Osteocyte (in vitro differentiated cells): ENCODE results near the gene THRB. TPM values are rescaled to one million over a fixed set of nuclear protein-coding genes. Genes with fewer than 3 reads are reported as not detected.

Experiments used
- DNase-seq: peaks from one replicate; pipeline ENCODE4 v3.0.0; 2021; ENCODE audit warnings: mixed read lengths; ENCODE audit not compliant: unreplicated experiment; ENCODE audit errors: extremely low spot score
- H3K27ac Mint-ChIP-seq: one replicate; pipeline ENCODE4 v1.8.0; 2021; ENCODE audit warnings: mild to moderate bottlenecking, mixed read lengths; ENCODE audit not compliant: unreplicated experiment
- H3K27me3 Mint-ChIP-seq: one replicate; pipeline ENCODE4 v1.8.0; 2021; ENCODE audit warnings: mixed read lengths; ENCODE audit not compliant: unreplicated experiment
- H3K36me3 Mint-ChIP-seq: one replicate; pipeline ENCODE4 v1.8.0; 2021; ENCODE audit warnings: mixed read lengths; ENCODE audit not compliant: unreplicated experiment
- H3K4me1 Mint-ChIP-seq: one replicate; pipeline ENCODE4 v1.8.0; 2021; ENCODE audit warnings: mixed read lengths; ENCODE audit not compliant: unreplicated experiment
- H3K4me3 Mint-ChIP-seq: one replicate; pipeline ENCODE4 v1.8.0; 2021; ENCODE audit warnings: mild to moderate bottlenecking, moderate library complexity, mixed read lengths; ENCODE audit not compliant: unreplicated experiment
- H3K9me3 Mint-ChIP-seq: one replicate; pipeline ENCODE4 v1.8.0; 2021; ENCODE audit warnings: mixed read lengths; ENCODE audit not compliant: unreplicated experiment
- total RNA-seq: library from RNA; stranded (reverse); gene quantifications from 2 replicates; pipeline ENCODE4 v1.2.1, GENCODE V29; 2021
- TF ChIP-seq, protein P1 (sequence below): fragments of 200-600 bp; sonication (generic); IDR thresholded peaks from 2 replicates; pipeline ENCODE4 v1.5.0; 2021; ENCODE audit warnings: antibody characterized with exemption, mild to moderate bottlenecking, moderate library complexity

The THRB gene
- total RNA-seq, 1 donor from 2014 or later, result 4.6 TPM

DNA sequence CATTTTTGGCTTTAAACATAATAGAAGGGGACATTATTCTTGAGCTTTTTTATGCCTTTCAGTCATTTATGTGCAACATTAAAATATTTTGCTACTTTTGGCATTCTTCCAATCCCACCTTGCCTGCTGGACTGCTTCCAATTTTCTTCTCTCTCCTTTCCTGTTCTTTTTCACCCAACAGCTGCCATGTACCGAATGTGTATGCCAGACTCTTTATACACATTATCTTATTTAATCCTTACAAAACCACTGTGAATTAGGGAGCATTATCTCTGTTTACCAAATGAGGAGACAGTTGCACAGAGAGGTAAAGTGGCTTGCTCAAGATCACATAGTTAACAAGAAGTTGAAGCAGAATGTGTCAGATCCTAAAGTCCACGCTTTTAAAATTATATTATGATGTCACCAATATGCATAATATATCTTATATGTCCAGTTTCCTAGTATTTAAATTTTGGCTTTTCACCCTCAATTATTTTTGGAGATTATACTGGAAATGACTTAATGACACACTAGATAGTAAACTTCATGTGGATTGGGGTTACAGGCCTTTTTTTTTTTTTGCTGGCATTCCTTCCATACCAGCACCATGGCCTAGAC is 231.5 kb downstream of the THRB start:
- Mint-ChIP-seq H3K27ac (no peak overlapping the region), H3K27me3 (peaks cover 5% of the 10 kb centered on the region), H3K4me3 (no peak overlapping the region), H3K4me1 (no peaks in the 10 kb centered on the region), H3K36me3 (no peaks in the 10 kb centered on the region), H3K9me3 (no peaks in the 10 kb centered on the region)
- TF ChIP-seq, protein P1, sequence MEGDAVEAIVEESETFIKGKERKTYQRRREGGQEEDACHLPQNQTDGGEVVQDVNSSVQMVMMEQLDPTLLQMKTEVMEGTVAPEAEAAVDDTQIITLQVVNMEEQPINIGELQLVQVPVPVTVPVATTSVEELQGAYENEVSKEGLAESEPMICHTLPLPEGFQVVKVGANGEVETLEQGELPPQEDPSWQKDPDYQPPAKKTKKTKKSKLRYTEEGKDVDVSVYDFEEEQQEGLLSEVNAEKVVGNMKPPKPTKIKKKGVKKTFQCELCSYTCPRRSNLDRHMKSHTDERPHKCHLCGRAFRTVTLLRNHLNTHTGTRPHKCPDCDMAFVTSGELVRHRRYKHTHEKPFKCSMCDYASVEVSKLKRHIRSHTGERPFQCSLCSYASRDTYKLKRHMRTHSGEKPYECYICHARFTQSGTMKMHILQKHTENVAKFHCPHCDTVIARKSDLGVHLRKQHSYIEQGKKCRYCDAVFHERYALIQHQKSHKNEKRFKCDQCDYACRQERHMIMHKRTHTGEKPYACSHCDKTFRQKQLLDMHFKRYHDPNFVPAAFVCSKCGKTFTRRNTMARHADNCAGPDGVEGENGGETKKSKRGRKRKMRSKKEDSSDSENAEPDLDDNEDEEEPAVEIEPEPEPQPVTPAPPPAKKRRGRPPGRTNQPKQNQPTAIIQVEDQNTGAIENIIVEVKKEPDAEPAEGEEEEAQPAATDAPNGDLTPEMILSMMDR, result no peak
- no peak for DNase-seq

DNA sequence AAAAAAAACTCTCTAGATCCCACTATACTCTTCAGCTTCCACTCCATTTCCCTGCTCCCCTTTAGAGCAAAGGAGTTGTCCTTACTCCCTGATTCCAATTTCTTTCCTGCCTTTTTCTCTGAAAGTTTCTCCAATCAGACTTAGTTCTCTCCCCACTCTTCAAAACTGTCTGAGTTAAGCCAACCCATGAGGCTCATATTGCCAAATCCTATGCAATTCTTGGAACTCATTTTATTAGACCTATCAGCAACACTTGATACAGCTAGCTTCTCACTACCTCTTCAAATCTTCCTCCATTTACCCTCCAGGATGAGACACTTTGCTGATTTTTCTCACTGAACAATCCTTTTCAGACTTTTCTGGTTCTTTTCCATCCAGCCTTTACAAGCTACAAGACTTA is 233.1 kb downstream of the THRB start:
- no peak for DNase-seq
- TF ChIP-seq, protein P1, result no peak
- Mint-ChIP-seq H3K27ac (no peak overlapping the region), H3K4me1 (no peaks in the 10 kb centered on the region), H3K27me3 (peaks cover 3% of the 10 kb centered on the region), H3K9me3 (no peaks in the 10 kb centered on the region), H3K4me3 (no peak overlapping the region), H3K36me3 (peaks cover 2% of the 10 kb centered on the region)

DNA sequence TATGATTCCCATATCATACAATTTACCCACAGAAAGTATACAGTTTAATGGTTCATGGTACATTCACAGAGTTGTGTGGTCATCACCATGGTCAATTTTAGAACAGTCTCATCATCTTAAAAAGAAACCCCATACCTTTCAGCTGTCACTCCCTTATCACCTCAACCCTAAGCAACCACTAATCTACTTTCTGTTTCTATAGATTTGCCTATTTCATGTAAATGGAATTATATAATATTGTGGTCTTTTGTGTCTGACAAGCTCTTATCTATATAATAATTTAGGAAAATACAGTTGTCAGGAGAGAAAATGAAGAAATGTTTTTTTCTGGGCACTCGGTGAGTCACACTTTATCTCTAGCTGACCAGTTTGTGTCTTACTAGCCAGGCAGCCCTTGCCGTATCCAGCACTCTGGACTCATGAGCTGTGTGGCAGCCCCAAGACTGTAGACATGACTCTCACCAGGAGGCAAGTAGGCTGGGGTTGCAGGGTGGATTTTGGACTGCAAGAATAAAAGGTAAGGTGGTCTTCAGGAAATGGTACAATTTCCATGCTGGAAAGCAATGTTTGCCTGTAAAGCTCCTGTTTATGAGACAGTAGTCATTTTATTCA is 234.6 kb downstream of the THRB start:
- Mint-ChIP-seq H3K4me1 (no peaks in the 10 kb centered on the region), H3K36me3 (peaks cover 2% of the 10 kb centered on the region), H3K27ac (no peak overlapping the region), H3K4me3 (no peak overlapping the region), H3K9me3 (no peaks in the 10 kb centered on the region), H3K27me3 (no peaks in the 10 kb centered on the region)
- no peak for DNase-seq
- TF ChIP-seq, protein P1, result no peak

DNA sequence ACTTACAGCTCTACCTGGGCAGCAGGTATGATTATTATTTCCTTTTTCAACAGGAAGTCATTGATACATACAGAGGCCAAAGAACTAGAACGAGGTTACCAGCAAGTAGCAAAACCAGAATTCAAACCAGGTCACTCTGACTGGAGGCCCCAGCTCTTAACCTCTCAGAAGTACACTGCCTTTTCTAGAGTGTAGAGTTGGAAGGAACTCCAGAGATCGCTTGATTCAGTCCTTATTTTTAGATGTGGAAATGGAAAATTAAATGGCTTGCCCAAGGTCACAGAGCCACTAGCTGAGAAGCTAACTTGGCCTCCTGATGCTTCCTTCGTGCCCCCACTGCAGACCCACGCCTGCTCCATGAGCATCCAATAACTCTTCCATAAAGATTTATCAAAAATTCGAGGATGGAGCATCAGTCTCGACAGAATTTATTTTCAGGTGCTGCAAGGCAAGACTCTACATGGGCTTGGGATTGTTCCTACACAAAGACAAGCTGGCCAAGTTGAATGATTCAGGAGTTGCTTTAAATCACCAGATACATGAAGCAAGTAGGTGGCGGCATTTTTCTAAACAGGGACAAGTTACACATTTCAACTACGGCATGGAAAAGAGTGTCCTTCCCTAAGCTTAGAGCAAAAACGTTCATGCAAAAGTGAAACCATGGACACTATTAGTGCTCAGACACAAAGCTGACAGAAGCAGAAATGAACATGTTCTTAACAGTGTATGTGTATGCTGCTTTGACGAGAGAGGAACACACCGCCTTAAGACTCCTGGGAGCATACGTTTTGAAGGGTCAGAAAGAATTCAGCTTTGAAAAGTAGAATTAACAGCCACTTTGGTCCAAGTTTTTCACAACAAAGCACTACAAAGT is 235.7 kb downstream of the THRB start:
- Mint-ChIP-seq H3K4me3 (no peak overlapping the region), H3K36me3 (peaks cover 2% of the 10 kb centered on the region), H3K27me3 (no peaks in the 10 kb centered on the region), H3K9me3 (no peaks in the 10 kb centered on the region), H3K4me1 (no peaks in the 10 kb centered on the region), H3K27ac (no peak overlapping the region)
- DNase-seq, result no peak
- TF ChIP-seq, protein P1, result no peak

DNA sequence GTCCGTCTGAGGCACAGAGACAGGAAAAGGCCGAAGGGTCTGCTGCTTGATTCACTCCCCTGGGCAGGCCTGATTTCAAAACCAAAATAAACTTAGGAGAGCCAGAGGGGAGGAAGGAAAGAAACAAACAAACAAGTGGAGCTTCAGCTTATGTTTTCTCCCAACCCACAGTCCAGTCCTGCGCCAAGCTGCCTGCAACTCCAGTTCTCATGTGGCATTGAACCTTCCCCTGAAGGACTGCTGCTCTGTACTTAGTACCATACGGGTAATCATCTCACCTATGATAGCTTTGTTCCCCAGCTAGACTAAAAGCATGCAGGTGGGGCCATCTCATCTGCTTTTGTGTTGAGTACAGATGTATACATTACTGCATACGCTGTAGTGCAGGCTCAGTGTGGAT is 236.4 kb downstream of the THRB start:
- peaks cover under 1% of the 10 kb centered on the region for H3K4me1 Mint-ChIP-seq
- TF ChIP-seq, protein P1, result no peak
- H3K27ac Mint-ChIP-seq, result no peak overlapping the region
- H3K4me3 Mint-ChIP-seq, result no peak overlapping the region
- H3K9me3 Mint-ChIP-seq, result no peaks in the 10 kb centered on the region
- DNase-seq, result no peak
- H3K36me3 Mint-ChIP-seq, result peaks cover 2% of the 10 kb centered on the region
- no peaks in the 10 kb centered on the region for H3K27me3 Mint-ChIP-seq
